AG04449 (cell line): Measurements from ENCODE around the gene PDE9A.

Experiments
- CTCF ChIA-PET: fragments of 350-600 bp; formaldehyde crosslinking; extraction: SDS; loops from one replicate; lab custom pipeline; 2021; ENCODE audit warnings: antibody characterized with exemption; lab: Yijun Ruan, JAX
- POLR2A ChIA-PET: fragments of 400-600, 350-600 bp; formaldehyde crosslinking; extraction: SDS; loops from one replicate; lab custom pipeline; 2020; ENCODE audit warnings: antibody characterized with exemption, inconsistent platforms; lab: Yijun Ruan, JAX
- DNase-seq: peaks from one replicate; pipeline ENCODE4 v3.0.0-alpha.2; 2010; ENCODE audit warnings: low read depth, low spot score
- H3K4me3 ChIP-seq: 2 replicates; pipeline ENCODE4 v1.5.1; 2011; ENCODE audit warnings: low read depth, mild to moderate bottlenecking, control low read depth, low read length
- CTCF ChIP-seq: IDR thresholded peaks from one replicate; pipeline ENCODE4 v1.5.1; 2011; ENCODE audit warnings: mild to moderate bottlenecking, moderate library complexity, low read length, control low read depth, inconsistent platforms; ENCODE audit not compliant: insufficient read depth; ENCODE audit errors: missing control alignments

The PDE9A gene

DNA sequence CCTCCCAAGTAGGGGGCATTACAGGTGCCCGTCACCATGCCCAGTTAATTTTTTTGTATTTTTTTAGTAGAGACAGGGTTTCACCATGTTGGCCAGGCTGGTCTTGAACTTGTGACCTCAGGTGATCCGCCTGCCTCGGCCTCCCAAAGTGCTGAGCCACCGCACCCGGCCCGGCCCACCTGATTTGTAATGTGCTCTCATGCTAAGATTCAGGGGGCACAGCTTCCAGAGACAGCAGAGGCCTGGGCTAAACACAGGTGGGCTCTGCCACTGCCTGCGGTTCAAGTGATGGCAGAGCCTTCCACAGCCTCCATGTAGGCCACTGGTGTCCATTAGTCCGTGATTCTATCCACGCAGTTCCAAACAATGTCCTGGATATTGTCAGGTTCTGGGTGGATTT is 98.4 kb downstream of the PDE9A start:
- ChIA-PET POLR2A (no interaction called here), CTCF (no interaction called here)
- H3K4me3 ChIP-seq, result no peak overlapping the region
- no peak for DNase-seq
- TF ChIP-seq CTCF, result no peak

DNA sequence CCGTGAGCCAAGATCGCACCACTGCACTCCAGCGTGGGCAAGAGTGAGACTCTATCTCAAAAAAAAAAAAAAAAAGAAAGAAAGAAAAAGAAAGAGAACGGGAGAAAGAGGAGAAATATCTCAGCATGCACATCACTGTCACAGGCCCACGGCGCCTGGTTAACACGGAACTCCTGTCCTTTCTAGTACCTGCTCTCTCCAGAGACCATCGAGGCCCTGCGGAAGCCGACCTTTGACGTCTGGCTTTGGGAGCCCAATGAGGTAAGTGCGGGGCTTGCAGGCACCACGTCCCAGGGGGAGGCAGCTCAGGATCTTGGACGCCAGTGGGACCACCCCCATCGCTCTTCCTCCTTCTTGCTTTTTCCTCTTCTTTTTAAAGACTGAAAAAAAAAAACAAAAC is 100.4 kb downstream of the PDE9A start:
- TF ChIP-seq CTCF, result no peak
- POLR2A ChIA-PET, result no interaction called here
- CTCF ChIA-PET, result no interaction called here
- DNase-seq, result no peak
- no peak overlapping the region for H3K4me3 ChIP-seq

DNA sequence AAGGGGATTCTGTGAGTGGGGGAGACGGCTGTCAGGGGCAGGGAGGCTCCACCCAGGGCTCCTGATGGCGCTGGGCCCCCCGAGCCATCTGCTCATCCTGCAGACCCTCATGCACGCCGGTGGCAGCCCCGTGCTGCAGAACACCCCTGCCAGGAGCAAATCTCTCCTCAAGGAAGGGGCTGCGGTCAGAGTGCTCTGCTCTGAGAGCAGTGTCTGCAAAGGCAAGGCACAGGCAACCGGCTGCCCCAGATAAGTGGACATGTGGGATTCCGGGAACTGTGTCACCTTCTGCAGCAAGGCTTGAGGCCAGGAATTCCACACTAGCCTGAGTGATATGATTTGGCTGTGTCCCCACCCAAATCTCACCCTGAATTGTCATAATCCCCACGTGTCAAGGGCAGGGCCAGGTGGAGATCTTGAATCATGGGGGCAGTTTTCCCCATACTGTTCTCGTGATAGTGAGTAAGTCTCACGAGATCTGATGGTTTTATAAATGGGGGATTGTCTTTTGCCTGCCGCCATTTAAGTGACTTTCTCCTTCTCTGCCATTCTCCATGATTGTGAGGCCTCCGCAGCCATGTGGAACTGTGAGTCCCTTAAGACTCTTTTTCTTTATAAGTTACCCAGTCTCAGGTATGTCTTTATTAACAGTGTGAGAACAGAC is 101.0 kb downstream of the PDE9A start:
- CTCF ChIA-PET, result no interaction called here
- POLR2A ChIA-PET, result no interaction called here
- TF ChIP-seq CTCF, result no peak
- DNase-seq, result no peak
- H3K4me3 ChIP-seq, result no peak overlapping the region

DNA sequence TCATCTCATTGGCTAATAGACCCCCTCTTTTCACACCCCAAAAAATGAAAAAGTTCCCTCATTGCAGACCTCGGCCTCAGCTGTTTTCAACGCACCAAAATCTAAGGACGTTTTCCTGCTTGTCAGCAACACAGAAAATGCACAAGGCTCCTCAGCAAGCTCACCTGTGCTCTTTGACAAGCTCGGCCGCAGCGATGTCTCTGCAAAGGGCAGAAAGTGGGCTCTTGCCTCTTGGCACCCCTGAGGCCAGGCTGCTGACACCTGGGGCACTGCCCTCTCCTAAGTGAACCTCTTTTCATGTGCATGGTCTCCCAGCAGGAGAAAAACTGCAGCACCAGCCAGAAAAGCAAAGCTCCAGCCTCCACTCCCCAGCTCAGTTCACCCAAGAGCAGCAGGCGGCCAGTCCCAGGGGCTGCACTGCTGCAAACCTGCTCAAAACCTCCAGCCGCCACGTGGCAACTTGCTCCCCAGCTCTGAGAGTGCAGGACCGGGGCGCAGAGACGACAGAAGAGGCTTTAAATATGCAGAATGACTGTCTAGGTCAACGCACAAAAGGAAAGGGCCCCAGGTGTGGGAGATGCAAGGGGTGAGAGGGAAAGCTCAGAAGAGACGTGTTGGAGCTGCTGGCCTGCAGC is 101.7 kb downstream of the PDE9A start:
- no peak for DNase-seq
- TF ChIP-seq CTCF, result no peak
- CTCF ChIA-PET, result no interaction called here
- POLR2A ChIA-PET, result no interaction called here
- no peak overlapping the region for H3K4me3 ChIP-seq

DNA sequence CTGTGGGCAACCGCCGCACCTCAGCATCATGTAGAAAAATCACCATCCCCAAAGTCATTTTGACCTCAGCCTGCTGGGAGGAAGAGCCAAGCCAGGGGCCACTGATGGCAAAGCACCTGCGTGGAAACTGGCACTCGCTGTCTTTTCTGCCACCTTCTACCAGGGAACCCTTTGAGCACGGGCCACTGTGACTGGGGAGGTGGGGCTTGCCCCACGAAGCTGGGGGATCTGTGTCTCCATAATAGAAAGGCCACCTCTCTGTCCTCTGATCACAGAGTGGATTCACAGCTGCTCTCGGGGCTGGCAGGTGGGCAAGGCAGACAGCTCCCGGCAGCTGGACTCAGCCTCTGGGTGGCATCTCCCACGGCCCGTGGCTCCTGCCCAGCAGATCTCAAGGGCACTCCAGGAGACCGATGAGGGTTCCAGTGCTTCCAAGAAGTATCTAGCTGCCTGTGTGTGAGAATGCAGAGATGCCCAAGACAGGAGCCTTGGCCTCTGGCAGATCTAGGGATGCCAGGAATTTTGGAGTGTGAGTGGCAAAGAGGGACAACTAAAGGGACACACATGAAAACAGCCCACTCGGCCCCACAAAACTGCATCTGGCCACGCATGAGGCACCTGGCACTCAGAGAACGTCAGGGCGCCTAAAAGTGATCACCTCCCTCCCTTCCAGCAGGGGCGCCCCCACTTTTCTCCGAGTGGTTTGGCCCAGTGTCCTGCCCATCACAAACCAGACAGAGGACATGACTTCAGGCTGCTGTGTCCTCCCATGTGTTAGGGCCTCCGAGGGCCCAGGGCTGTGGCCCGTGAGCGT is 102.6 kb downstream of the PDE9A start:
- TF ChIP-seq CTCF, result no peak

DNA sequence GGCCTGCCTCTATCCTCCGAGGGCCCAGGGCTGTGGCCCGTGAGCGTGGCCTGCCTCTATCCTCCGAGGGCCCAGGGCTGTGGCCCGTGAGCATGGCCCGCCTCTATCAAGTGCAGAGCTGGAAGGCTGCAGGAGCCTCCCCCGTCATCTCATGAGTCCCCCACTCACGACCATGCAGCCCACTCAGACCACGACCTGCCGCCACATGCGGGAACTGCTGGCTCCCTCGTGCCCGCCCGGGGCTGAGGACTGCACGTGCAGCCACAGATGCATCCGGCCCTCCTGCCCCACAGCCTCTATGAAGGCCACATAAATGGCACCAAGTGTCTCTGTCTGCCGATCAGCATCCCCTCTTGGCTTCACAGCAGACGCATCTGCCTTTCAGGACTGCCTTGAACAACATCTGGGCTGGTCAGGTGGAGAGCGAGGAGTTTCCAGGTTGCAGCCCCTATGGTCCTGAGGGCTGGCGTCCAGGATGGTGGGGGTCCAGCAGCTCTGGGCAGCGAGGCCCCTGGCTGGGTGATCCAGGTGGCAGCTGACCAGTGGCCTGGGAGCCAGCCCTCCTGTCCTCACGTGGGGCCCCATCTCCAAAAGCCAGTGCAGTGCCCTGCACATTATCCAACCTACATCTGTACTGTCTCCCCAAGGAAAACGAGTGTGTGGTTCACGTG is 103.3 kb downstream of the PDE9A start:
- no peak overlapping the region for H3K4me3 ChIP-seq
- no peak for DNase-seq
- TF ChIP-seq CTCF, result no peak
- CTCF ChIA-PET, result no interaction called here
- POLR2A ChIA-PET, result no interaction called here

More for the DNA sequence above, 102.6 kb downstream of the PDE9A start:
- ChIA-PET POLR2A (no interaction called here), CTCF (no interaction called here)
- H3K4me3 ChIP-seq, result no peak overlapping the region
- no peak for DNase-seq
